ENCODE data around the gene MTMR11. TPM values are rescaled to one million over a fixed set of nuclear protein-coding genes. Genes with fewer than 3 reads are reported as not detected.
"Not testable (repeated sequence)": the region's sequence is repeated elsewhere in the genome, so short reads cannot be mapped to it uniquely, and the experiment has no call there.

Gene MTMR11
- total and polyA plus RNA-seq, 2 donors (not counting 1 experiment from before 2014, with no cell fraction given): 14.0 to 17.5 TPM

- H3K4me1 ChIP-seq (ENCODE audit: control insufficient read depth, extremely low read depth, insufficient read depth, low read length): no peaks in the 10 kb centered on the region
- no peaks in the 10 kb centered on the region for H3K27me3 ChIP-seq (ENCODE audit: control insufficient read depth, insufficient read depth, low read length)
- no peak overlapping the region for H3K27ac ChIP-seq (ENCODE audit: insufficient read depth, low read length)
- H3K4me3 ChIP-seq (replicated peaks in 1 of 4; ENCODE audit: control extremely low read depth in 1 of 4, insufficient read depth in 1 of 4, low read depth in 3 of 4, low read length in 4 of 4): no peak overlapping the region
- DNase-seq (ENCODE audit: low read depth in 2 of 2): peak in 1 of 2 donors; percentile 74
- H3K36me3 ChIP-seq (ENCODE audit: control insufficient read depth, insufficient read depth, low read length): peaks cover 10% of the 10 kb centered on the region
- TF ChIP-seq CTCF (conservative IDR thresholded peaks at IDR 0.05 in 1 of 2, IDR thresholded peaks at IDR 0.05 in 1 of 2; ENCODE audit: low read depth in 1 of 2, low read length in 2 of 2) (no peak), EZH2 (IDR thresholded peaks at IDR 0.05; ENCODE audit: low read length, missing control alignments) (no peak)
- no peaks in the 10 kb centered on the region for H3K79me2 ChIP-seq (ENCODE audit: control insufficient read depth, insufficient read depth, low read length)
- no peak overlapping the region for H3K9ac ChIP-seq (ENCODE audit: insufficient read depth, low read length)
- no peak overlapping the region for H2AFZ ChIP-seq (ENCODE audit: low read length)
- no peak overlapping the region for H3K4me2 ChIP-seq (ENCODE audit: extremely low read depth, insufficient read depth, low read length)
- H3K9me3 ChIP-seq (ENCODE audit: control insufficient read depth, insufficient read depth, low read depth, low read length): no peaks in the 10 kb centered on the region
- H4K20me1 ChIP-seq (ENCODE audit: control insufficient read depth, extremely low read depth, insufficient read depth, low read length): no peaks in the 10 kb centered on the region
These were observed 26.1 kb upstream of the MTMR11 start for GRCh38 chr1:149962736-149963135.

- H3K27me3 ChIP-seq (ENCODE audit: control insufficient read depth, insufficient read depth, low read length): no peaks in the 10 kb centered on the region
- H3K4me1 ChIP-seq (ENCODE audit: control insufficient read depth, extremely low read depth, insufficient read depth, low read length): no peaks in the 10 kb centered on the region
- no peaks in the 10 kb centered on the region for H3K79me2 ChIP-seq (ENCODE audit: control insufficient read depth, insufficient read depth, low read length)
- TF ChIP-seq CTCF (conservative IDR thresholded peaks at IDR 0.05 in 1 of 2, IDR thresholded peaks at IDR 0.05 in 1 of 2; ENCODE audit: low read depth in 1 of 2, low read length in 2 of 2): peak; percentile 60 to 63
- TF ChIP-seq EZH2 (IDR thresholded peaks at IDR 0.05; ENCODE audit: low read length, missing control alignments): no peak
- H3K9ac ChIP-seq (ENCODE audit: insufficient read depth, low read length): no peak overlapping the region
- no peak overlapping the region for H3K27ac ChIP-seq (ENCODE audit: insufficient read depth, low read length)
- H3K4me2 ChIP-seq (ENCODE audit: extremely low read depth, insufficient read depth, low read length): no peak overlapping the region
- no peaks in the 10 kb centered on the region for H3K9me3 ChIP-seq (ENCODE audit: control insufficient read depth, insufficient read depth, low read depth, low read length)
- DNase-seq (ENCODE audit: low read depth in 2 of 2): peak; percentile 75 to 89
- no peak overlapping the region for H3K4me3 ChIP-seq (replicated peaks in 1 of 4; ENCODE audit: control extremely low read depth in 1 of 4, insufficient read depth in 1 of 4, low read depth in 3 of 4, low read length in 4 of 4)
- H2AFZ ChIP-seq (ENCODE audit: low read length): no peak overlapping the region
- peaks cover 10% of the 10 kb centered on the region for H3K36me3 ChIP-seq (ENCODE audit: control insufficient read depth, insufficient read depth, low read length)
- no peaks in the 10 kb centered on the region for H4K20me1 ChIP-seq (ENCODE audit: control insufficient read depth, extremely low read depth, insufficient read depth, low read length)
These were observed 25.5 kb upstream of the MTMR11 start for GRCh38 chr1:149962039-149962647.

- H4K20me1 ChIP-seq (ENCODE audit: control insufficient read depth, extremely low read depth, insufficient read depth, low read length); DNase-seq (ENCODE audit: low read depth in 2 of 2); H3K27me3 ChIP-seq (ENCODE audit: control insufficient read depth, insufficient read depth, low read length); H3K4me2 ChIP-seq (ENCODE audit: extremely low read depth, insufficient read depth, low read length); H3K4me1 ChIP-seq (ENCODE audit: control insufficient read depth, extremely low read depth, insufficient read depth, low read length); H3K36me3 ChIP-seq (ENCODE audit: control insufficient read depth, insufficient read depth, low read length); H3K9me3 ChIP-seq (ENCODE audit: control insufficient read depth, insufficient read depth, low read depth, low read length); H3K79me2 ChIP-seq (ENCODE audit: control insufficient read depth, insufficient read depth, low read length); H2AFZ ChIP-seq (ENCODE audit: low read length); H3K27ac ChIP-seq (ENCODE audit: insufficient read depth, low read length); H3K9ac ChIP-seq (ENCODE audit: insufficient read depth, low read length); H3K4me3 ChIP-seq (replicated peaks in 1 of 4; ENCODE audit: control extremely low read depth in 1 of 4, insufficient read depth in 1 of 4, low read depth in 3 of 4, low read length in 4 of 4): not testable (repeated sequence)
These were observed 20.9 kb upstream of the MTMR11 start for GRCh38 chr1:149957548-149957947.
